ENCODE data around the gene EXOG. TPM values are rescaled to one million over a fixed set of nuclear protein-coding genes. Genes with fewer than 3 reads are reported as not detected.

EXOG gene
- polyA plus RNA-seq, 1 donor (not counting 4 experiments of a cell fraction or from before 2014, with no cell fraction given) = 10.3 TPM

GRCh38 chr3:38474928-38475605 lies 21.1 kb upstream of the EXOG start:
- Histone ChIP-seq H3K27ac (ENCODE audit: control insufficient read depth, insufficient read depth, low read length) (no peak overlapping the region), H3K4me3 (ENCODE audit: control insufficient read depth in 2 of 3, extremely low read depth in 1 of 3, insufficient read depth in 2 of 3, low read depth in 1 of 3, low read length in 3 of 3) (no peak overlapping the region), H4K20me1 (ENCODE audit: control insufficient read depth, extremely low read depth, insufficient read depth, low read length) (no peaks in the 10 kb centered on the region), H3K9me1 (ENCODE audit: control insufficient read depth, extremely low read depth, insufficient read depth, low read length) (no peaks in the 10 kb centered on the region), H3K9ac (ENCODE audit: control insufficient read depth, extremely low read depth, insufficient read depth, low read length) (no peak overlapping the region), H3K36me3 (ENCODE audit: control insufficient read depth in 2 of 2, extremely low read depth in 1 of 2, insufficient read depth in 2 of 2, low read length in 2 of 2) (no peaks in the 10 kb centered on the region), H3K79me2 (ENCODE audit: control insufficient read depth, insufficient read depth, low read length) (no peaks in the 10 kb centered on the region), H3K27me3 (ENCODE audit: control insufficient read depth, extremely low read depth, insufficient read depth, low read length) (no peaks in the 10 kb centered on the region), H3K4me1 (ENCODE audit: control insufficient read depth, extremely low read depth, insufficient read depth, low read length) (no peaks in the 10 kb centered on the region), H3K4me2 (ENCODE audit: control insufficient read depth, extremely low read depth, insufficient read depth, low read depth, low read length) (no peak overlapping the region), H2AFZ (ENCODE audit: control insufficient read depth, low read length) (no peak overlapping the region), H3K9me3 (ENCODE audit: control insufficient read depth, low read depth, low read length) (no peaks in the 10 kb centered on the region)
- DNase-seq (ENCODE audit: low read depth, low spot score) (no peak), FAIRE-seq (no peak)
- no peak for TF ChIP-seq CTCF (optimal IDR thresholded peaks at IDR 0.05 in 1 of 3, IDR thresholded peaks at IDR 0.05 in 1 of 3, conservative IDR thresholded peaks at IDR 0.05 in 1 of 3; ENCODE audit: extremely low read depth in 1 of 3, insufficient read depth in 2 of 3, low read length in 3 of 3)
- TF ChIP-seq EZH2 (IDR thresholded peaks at IDR 0.05; ENCODE audit: low read length) = no peak
- dilution Hi-C loops (cut with MboI; ENCODE audit: extremely low pct_ligation_motif_present, low sequenced_read_pairs) = no loop called here

- dilution Hi-C loops (cut with MboI; ENCODE audit: extremely low pct_ligation_motif_present, low sequenced_read_pairs) = no loop called here
- Histone ChIP-seq H3K36me3 (ENCODE audit: control insufficient read depth in 2 of 2, extremely low read depth in 1 of 2, insufficient read depth in 2 of 2, low read length in 2 of 2) (no peaks in the 10 kb centered on the region), H3K4me1 (ENCODE audit: control insufficient read depth, extremely low read depth, insufficient read depth, low read length) (no peaks in the 10 kb centered on the region), H3K4me2 (ENCODE audit: control insufficient read depth, extremely low read depth, insufficient read depth, low read depth, low read length) (no peak overlapping the region), H4K20me1 (ENCODE audit: control insufficient read depth, extremely low read depth, insufficient read depth, low read length) (no peaks in the 10 kb centered on the region), H3K27ac (ENCODE audit: control insufficient read depth, insufficient read depth, low read length) (no peak overlapping the region), H3K9me3 (ENCODE audit: control insufficient read depth, low read depth, low read length) (no peaks in the 10 kb centered on the region), H3K4me3 (ENCODE audit: control insufficient read depth in 2 of 3, extremely low read depth in 1 of 3, insufficient read depth in 2 of 3, low read depth in 1 of 3, low read length in 3 of 3) (no peak overlapping the region), H3K9me1 (ENCODE audit: control insufficient read depth, extremely low read depth, insufficient read depth, low read length) (no peaks in the 10 kb centered on the region), H2AFZ (ENCODE audit: control insufficient read depth, low read length) (no peak overlapping the region), H3K9ac (ENCODE audit: control insufficient read depth, extremely low read depth, insufficient read depth, low read length) (no peak overlapping the region), H3K79me2 (ENCODE audit: control insufficient read depth, insufficient read depth, low read length) (no peaks in the 10 kb centered on the region), H3K27me3 (ENCODE audit: control insufficient read depth, extremely low read depth, insufficient read depth, low read length) (no peaks in the 10 kb centered on the region)
- no peak for FAIRE-seq
- DNase-seq (ENCODE audit: low read depth, low spot score) = no peak
- no peak for TF ChIP-seq CTCF (optimal IDR thresholded peaks at IDR 0.05 in 1 of 3, IDR thresholded peaks at IDR 0.05 in 1 of 3, conservative IDR thresholded peaks at IDR 0.05 in 1 of 3; ENCODE audit: extremely low read depth in 1 of 3, insufficient read depth in 2 of 3, low read length in 3 of 3)
- no peak for TF ChIP-seq EZH2 (IDR thresholded peaks at IDR 0.05; ENCODE audit: low read length)
Observed at GRCh38 chr3:38475716-38476115, 20.4 kb upstream of the EXOG start.
